GM13976 (cell line): ENCODE data around the gene HK1.
"Not testable (repeated sequence)": the region's sequence is repeated elsewhere in the genome, so short reads cannot be mapped to it uniquely, and the experiment has no call there.

Experiments used
- DNase-seq: peaks from one replicate; pipeline ENCODE4 v3.0.0; 2012; ENCODE audit warnings: low spot score
- CTCF ChIP-seq: IDR thresholded peaks from 2 replicates; pipeline ENCODE4 v1.5.1; 2012; ENCODE audit warnings: borderline replicate concordance, mild to moderate bottlenecking; ENCODE audit not compliant: insufficient read depth; ENCODE audit errors: extremely low read depth, missing control alignments, control extremely low read depth
- in situ Hi-C: fragments of 300-500 bp; cut with MboI; formaldehyde crosslinking; loops from one replicate; pipeline ENCODE4 v1.12.0; 2022; ENCODE audit warnings: low sequenced_read_pairs, mixed read lengths, inconsistent platforms; ENCODE audit not compliant: unreplicated experiment

The HK1 gene

GRCh38 chr10:69276503-69276902, 1.8 kb upstream of the HK1 start:
- in situ Hi-C loops, result no loop called here
- no peak for TF ChIP-seq CTCF
- no peak for DNase-seq

- in situ Hi-C loops, result no loop called here
- TF ChIP-seq CTCF, result no peak
- DNase-seq, result no peak
Observed at GRCh38 chr10:69279110-69279509, 814 bp downstream of the HK1 start.

- DNase-seq, result no peak
- TF ChIP-seq CTCF, result no peak
- in situ Hi-C loops, result no loop called here
Observed at GRCh38 chr10:69281507-69282413, 3.5 kb downstream of the HK1 start.

- DNase-seq, in situ Hi-C loops: not testable (repeated sequence)
Observed at GRCh38 chr10:69284402-69284801, 6.1 kb downstream of the HK1 start.

- no peak for DNase-seq
- no peak for TF ChIP-seq CTCF
- in situ Hi-C loops, result no loop called here
Observed at GRCh38 chr10:69285699-69286098, 7.4 kb downstream of the HK1 start.

GRCh38 chr10:69287181-69287580, 8.9 kb downstream of the HK1 start:
- in situ Hi-C loops, result no loop called here
- no peak for TF ChIP-seq CTCF
- DNase-seq, result no peak

GRCh38 chr10:69290993-69291392, 12.7 kb downstream of the HK1 start:
- in situ Hi-C loops, result no loop called here
- DNase-seq, result no peak
- TF ChIP-seq CTCF, result no peak
